Dedifferentiated amniotic fluid mesenchymal stem cell (primary cell): ENCODE data around the gene FAM200A.
"Not testable (repeated sequence)": the region's sequence is repeated elsewhere in the genome, so short reads cannot be mapped to it uniquely, and the experiment has no call there.

Experiments used
- DNase-seq: peaks from one replicate; pipeline ENCODE4 v3.0.0-alpha.2; 2016; ENCODE audit errors: extremely low spot score

The FAM200A gene

DNA sequence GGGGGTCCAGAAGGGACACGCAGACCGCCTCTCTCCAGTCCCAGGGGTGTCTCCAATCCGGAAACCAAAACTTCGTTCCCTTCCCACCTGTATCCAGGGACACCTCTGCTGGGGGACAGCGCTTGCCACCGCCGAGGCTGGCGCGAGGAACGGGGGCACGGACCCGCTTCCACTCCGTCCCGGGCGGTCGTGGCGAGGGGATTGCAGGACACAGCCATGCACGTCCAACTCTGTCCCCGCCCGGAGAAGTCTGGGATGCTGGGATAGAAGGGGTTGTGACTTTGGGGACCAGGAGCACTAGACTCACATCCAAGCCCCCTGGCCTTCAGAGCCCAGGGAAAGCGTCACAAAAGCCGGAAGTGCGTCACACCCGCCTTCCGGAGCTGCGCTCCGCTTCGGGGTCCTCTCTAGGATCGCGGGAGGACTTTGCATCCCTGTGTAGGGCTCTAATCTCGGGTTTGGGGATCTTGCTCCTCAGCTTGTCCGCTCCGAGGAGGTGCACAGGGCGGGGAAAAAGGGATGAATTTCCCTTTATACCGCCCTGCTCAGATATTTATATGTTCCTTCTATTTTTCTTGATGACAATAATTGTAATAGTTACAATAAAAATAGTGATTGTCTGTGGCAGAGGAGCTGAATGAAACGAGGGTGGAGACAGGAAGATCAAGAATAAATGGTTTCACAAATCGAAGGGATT is at the start of gene FAM200A:
Gene FAM200A, minus strand, starts transcription at position 348 of the 697 bp plus-strand sequence. CDS start 3,707 bp downstream, outside the sequence.
- peak; percentile 86 for DNase-seq

DNA sequence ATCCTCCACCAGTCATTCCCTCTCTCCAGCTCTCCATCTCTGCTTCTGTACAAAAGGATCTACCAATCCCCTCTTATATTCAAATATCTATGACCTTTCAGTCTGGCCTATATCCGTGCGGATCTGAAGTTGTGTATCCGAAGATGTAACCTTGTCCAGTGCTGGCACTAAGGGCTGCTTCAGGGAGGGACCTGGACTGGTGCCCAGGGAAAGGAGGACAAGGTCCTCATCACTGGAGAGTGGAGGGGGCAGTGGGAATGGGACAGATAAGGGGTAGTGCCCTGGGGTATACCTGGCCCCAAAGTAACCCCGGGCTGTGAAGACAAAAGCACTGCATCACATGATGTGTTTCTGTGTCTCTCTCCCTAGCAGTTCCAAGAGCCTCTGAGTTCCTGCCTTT is 47.9 kb upstream of the FAM200A start:
- no peak for DNase-seq

DNA sequence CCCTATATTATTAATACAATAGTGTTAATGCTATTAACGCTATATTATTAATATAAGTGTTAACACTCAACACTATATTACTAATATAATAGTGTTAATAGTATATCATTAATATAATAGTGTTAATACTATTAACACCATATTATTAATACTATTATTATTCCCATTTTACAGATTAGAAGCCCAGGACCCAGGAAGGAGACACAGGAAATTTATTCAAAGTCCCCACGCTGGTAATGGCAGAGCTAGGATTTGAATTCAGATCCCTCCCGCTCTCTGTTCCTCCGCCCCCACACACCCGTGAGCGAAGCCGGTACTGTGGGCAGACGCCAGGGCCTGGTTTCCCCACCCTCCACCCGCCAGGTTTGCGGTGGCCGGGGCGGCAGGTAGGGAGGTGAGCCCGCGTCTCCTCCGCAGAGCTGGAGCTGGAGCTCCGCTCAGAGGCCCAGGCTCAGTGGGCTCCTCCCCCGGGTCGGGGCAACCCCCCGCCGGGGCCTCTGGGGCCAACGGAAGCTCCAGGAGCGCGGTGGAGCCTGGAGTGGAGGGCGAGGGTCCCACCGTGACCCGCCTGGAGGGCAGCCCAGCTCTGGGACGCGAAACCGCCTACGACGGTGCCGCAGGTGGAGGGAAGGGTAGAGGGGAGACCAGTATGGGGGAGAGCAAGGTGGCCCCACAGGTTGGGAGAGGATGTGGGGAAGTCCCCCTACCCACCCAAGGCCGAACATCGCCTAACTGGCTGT is 46.0 kb upstream of the FAM200A start, which contains the start of gene TMEM225B:
Gene TMEM225B, plus strand, starts transcription at position 506 of the 740 bp plus-strand sequence. CDS start 6,122 bp downstream, outside the sequence.
- no peak for DNase-seq

DNA sequence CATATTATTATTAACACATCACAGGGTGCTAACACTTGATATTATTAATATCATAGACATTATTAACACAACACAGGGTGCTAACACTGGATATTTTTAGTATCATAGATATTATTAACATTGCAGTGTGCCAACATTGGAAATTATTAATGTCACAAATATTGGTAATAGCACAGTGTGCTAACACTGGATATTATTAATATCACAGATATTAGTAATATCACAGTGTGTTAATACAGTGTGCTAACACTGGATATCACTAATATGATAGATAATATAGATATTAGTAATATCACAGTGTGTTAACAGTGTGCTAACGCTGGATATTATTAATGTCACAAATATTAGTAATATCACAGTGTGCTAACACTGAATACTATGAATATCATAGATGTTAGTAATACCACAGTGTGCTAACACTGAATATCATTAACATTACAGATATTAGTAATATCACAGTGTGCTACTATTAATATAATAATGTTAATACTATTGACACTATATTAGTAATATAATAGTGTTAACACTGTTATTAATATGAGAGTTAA is 44.6 kb upstream of the FAM200A start:
- no peak for DNase-seq

DNA sequence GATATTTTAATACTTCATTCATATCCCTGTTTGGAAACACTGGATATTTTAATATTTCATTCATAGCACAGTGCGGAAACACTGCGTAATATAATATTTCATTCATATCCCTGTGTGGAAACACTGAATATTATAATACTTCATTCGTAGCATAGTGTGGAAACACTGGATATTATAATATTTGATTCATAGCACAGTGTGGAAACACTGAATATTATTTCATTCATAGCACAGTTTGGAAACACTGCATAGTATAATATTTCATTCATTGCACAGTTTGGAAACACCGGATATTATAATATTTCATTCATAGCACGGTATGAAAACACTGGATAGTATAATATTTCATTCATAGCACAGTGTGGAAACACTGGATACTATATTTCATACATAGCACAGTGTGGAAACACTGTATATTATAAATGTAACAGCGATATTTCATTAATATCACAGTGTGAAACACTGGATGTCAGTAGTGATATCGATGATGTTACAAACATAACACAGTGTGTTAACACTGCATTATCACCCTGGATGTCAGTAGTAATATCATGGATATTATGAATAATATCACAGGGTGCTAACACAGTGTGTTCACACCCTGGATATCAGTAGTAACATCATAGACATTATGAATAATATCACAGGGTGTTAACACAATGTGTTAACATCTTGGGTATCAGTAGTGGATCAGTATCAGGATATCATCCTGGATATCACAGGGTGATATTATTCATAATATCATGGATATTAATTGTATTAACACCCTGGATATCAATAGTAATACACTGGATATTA is 43.2 kb upstream of the FAM200A start:
- no peak for DNase-seq

DNA sequence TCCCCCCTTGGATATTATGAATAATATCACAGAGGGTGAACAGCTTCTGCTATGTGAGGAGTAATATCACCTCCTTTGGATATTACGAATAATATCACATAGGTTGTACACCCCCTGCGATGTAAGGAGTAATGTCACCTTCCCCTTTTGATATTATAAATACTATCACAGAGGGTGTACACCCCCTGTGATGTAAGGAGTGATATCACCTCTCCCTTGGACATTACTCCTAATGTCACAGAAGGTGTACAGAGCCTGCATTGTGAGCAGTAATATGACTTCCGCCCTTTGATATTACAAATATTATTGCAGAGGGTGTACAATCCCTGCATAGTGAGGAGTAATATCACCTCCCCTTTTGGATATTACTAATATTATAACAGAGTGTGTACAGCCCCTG is 37.0 kb upstream of the FAM200A start:
- no peak for DNase-seq

DNA sequence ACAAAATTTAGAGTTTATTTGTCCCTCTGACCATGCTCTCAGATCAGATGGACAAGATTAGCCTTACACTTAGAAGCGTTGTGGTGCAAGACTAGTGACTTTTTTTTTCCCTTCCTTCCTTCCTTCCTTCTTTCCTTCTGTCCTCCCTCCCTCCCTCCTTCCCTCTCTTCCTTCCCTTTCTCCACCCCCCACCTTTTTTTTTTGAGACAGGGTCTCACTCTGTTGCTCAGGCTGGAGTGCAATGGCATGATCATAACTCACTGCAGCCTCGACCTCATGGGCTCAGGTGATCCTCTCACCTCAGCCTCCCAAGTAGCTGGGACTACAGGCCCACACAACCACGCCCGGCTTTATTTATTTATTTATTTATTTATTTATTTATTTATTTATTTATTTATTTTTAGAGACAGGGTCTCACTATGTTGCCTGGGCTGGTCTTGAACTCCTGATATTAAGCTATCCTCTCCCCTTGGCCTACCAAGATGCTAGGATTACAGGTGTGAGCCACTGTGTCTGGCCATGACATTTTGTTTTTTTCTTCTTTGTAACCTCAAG is 28.9 kb upstream of the FAM200A start:
- not testable (repeated sequence) for DNase-seq

DNA sequence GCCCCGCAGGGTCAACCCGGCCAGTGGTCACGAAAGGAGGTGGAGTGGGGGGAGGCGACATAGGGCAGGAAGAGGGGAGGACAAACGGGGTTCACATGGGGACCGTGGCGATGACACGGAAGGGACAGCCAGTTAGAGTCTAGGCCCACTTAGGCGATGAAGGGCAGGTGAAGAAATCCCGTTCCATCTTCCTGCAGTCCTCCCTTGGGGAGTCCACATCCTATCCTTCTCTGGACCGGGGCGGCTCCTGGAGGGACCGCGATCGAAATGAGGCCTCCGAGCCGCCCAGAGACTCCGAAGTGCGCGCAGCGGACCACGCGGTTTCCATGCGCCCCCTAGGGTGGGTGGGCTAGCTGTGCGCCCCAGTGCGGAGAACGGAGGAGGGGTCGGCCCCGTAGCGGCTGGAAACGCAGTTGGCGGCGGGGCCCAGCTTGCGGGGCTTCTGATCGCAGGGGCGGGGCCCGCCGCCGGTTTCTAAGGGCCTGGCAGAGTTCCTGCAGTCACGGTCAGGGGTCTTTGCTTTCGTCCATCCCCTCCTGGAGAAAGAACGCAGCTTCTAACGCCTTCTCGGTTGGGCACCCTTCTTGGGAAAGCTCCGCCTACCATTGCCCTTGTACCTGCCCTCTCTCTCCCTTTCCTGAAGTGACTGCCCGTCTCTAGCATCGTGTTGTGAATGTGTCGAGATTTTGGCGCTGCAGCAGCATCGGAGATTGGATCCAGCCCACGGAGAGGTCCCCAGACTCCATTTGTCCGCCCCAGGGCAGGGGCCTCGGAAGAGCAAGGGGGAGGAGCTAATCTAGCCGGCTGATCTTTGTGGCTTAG is 28.3 kb upstream of the FAM200A start:
- no peak for DNase-seq

DNA sequence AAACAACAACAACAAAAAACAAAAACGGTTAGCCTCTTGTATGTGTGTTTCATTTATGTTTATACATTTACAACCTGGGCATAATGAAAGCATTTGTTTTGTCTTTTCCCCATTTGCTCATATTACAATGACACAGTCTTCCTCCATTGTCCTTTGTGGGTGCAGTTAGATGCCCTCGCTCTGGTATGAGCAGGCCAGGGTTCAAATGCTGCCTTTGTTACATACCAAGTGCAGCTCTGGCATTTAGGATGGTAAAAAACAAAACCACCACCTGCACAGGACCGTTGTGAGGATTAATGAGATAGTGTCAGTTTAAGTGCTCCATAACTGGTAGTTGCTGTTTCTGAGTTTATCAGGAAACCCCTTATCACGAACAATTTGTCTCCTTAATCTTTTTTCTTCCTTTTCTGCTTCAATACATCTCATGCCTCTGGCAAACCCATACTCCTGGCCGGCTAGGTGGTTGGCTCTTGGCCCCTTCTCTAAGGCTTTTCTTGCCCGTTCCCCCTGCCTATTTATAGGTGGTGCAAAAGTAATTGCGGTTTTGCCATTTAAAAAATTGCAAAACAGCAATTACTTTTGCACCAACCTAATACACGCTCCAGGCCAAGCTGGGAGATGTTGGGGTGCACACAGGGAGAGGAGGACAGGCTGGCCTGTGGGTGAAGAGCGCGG is 27.5 kb upstream of the FAM200A start:
- no peak for DNase-seq

DNA sequence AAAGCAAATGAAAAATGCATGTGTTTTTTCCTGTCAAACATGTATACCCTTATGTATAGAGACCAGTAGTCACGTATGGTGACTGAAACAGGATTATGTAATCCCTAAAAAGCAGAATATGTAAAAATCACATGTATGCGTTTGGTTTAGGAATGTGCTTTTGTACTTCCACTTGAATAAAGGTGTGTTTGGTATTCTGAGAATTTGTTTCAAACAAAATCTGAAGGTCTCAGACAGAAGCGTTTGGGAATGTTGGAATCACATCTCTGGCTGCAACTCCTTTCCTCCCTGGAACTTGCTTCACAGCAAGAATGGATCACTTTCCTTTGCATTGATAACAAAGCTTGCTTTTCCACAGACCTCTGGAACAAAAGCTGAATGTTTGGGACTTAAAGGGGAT is 24.3 kb upstream of the FAM200A start:
- no peak for DNase-seq

DNA sequence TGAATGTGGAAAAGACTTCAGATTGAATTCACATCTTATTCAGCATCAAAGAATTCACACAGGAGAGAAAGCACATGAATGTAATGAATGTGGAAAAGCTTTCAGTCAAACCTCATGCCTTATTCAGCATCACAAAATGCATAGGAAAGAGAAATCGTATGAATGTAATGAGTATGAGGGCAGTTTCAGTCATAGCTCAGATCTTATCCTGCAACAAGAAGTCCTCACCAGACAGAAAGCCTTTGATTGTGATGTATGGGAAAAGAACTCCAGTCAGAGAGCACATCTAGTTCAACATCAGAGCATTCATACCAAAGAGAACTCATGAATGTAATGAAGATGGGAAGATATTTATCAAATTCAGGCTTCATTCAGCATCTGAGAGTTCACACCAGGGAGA is 21.3 kb upstream of the FAM200A start:
- DNase-seq: no peak

DNA sequence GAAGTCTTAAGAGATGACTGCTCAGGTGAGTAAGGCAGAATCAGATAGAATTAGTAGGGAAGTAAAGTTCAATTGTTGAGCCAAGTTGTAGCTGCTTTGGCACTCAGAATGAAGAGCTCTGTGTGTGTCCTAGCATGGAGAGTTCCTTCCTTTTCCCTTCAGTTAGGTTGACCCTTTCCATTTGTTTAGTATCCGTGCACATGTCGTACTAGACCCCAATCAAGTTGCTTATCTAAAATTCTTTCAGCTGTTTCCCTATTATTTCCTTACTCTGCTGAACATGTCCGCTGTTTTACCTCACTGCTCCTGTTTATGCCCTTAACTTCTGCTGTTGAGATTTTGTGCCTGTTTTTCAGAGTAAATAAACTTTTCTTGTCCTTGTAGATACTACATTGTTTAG is 19.9 kb upstream of the FAM200A start:
- no peak for DNase-seq

DNA sequence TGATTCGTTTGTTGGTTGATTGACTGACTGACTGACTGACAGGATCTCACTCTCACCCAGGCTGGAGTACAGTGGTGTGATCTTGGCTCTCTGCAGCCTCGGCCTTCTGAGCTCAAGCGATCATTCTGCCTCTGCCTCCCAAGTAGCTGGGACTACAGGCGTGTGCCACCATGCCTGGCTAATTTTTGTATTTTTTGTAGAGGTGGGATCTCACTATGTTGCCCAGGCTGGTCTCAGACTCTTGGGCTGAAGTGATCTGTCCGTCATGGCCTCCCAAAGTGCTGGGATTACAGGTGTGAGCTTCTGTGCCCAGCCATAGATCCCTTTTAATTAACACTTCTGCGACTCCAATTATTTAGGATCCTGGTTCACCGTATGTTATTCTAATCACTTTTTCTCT is 16.9 kb upstream of the FAM200A start:
- not testable (repeated sequence) for DNase-seq

DNA sequence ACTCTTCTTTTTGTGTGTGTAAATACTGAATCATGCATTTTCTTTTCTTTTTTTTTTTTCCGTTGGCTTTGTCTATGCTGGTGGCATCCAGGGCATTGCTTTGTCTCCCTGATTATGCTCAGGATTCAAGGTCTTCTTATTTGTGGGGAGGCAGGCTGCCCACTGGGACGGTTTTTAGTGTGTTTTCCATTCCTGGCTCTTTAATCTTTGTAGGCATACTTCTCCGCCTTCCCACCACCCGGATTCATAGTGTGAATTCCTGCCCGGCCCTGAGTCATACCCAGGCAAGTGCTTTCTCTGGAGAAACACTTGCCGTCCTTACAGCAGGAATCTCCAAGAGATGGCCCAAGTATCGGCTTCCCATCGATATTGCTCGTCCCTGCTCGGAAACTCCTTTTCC is 11.7 kb upstream of the FAM200A start:
- peak; percentile 47 for DNase-seq

DNA sequence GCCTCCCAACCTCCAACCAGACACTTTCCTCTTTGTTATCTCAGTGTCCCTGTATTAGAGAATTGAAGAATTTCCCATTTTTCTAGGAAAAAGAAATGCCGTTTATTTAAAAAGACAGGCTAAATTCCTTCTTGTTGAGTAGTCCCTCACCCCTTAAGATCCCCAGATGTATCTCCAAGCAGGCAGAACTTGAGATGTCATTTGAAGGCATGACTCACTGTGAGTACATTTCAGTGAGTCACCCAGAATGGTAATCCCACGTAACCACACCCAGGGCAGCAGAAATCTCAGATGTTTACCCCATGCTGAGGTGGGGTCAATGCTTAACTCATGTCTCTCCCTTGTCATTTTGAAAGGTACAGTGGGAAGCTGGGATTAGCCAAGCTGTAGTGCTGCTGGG is 10.9 kb upstream of the FAM200A start:
- DNase-seq: peak; percentile 96

DNA sequence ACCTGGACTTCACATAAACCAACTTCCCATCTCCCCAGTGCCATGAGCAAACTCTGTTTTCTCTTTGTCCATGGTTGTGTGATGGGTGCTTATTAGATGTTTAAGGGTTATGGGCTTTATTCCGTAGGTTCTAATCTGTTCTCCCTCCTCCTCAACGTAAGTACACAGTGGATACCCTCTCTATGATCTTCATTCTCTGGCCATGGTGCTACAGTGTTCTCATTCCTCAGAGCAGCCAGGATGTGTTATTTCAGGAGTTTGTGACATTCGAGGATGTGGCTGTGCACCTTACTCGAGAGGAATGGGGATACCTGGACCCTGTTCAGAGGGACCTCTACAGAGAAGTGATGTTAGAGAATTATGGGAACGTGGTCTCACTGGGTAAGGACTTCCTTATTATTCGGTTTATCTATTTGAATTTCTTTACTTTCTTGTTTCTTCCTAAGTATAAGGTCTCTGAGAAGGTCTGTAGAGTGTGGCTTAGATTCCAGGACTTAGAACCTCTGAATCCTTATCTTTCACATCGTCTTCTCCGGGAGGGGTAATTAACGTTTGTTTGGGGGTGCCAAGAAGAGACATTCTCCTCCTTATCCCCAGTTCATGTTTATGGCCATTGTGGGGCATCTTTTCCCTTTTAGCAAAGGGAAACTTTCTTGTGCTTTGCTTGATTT is 10.3 kb upstream of the FAM200A start:
- DNase-seq: no peak

DNA sequence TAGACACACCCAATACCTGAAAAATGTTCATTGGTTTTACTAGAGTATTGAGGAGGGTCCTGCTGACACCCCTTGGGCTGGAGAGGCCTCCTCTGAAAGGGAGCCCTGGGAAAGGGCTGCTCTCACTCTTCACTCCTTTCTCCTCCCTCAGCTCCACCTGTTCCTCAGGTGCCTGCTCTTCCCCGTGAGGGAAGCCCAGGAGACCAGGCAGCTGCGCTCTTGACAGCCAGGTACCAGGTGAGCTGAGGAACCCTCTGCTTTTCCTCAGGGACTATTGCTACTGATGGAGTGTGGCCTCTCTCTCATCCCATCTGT is 9.8 kb upstream of the FAM200A start:
- no peak for DNase-seq

DNA sequence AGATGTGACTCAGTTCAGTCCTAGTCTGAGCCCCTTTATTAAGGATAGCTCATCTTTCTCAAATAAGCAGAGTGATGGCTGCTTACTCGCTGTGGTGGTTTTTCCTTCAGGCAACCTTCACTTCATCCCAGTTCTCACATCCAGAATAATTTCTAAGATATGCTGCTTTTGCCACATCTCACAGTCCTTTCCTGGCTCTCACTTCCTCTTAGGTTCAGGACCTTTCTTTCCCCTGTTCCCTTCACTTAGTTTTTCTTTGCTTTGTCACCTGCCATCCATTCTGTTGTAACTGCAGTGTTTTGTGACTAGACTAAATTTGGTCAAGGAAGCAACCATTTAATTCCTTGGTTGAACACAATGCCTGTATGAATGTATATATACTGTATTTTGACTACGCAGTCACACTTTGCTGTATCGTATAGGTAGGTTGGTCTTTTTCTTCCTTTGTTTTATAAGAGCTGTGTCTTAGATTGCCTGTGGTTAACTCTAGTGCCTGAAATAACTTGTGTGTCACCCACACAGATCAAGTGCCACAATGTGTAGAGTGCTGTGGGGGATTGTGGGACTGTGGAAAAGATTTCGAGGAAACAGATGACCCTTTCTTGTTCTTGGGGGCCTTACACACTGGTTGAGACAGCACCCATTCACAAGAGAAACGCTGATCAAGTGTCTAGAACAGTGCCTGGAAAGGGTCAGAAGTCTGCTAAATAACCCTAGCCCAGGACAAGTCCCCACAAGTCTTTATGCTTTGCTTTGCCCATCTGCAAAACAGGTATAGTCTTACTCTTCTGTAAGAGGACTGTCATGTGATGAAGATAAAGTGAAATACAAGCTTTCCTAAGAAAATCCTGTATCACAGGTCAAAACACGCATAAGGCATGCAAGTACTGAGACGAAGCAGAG is 9.2 kb upstream of the FAM200A start:
- no peak for DNase-seq
